ENCODE measurements around the gene ZSWIM3.

Gene ZSWIM3

GRCh38 chr20:45925821-45926506 lies 68.5 kb downstream of the ZSWIM3 start:
- Histone ChIP-seq H3K36me3 (ENCODE audit: control insufficient read depth, insufficient read depth, low read length) (no peaks in the 10 kb centered on the region), H3K4me3 (ENCODE audit: low read length) (no peak overlapping the region), H3K9me3 (ENCODE audit: control insufficient read depth, low read length) (no peaks in the 10 kb centered on the region), H3K27me3 (ENCODE audit: control insufficient read depth, insufficient read depth, low read length) (no peaks in the 10 kb centered on the region), H3K9ac (ENCODE audit: low read length) (no peak overlapping the region), H3K4me1 (ENCODE audit: control insufficient read depth, insufficient read depth, low read length) (peaks cover 5% of the 10 kb centered on the region)

- no peak overlapping the region for H3K4me3 ChIP-seq (ENCODE audit: low read length)
- peaks cover 5% of the 10 kb centered on the region for H3K4me1 ChIP-seq (ENCODE audit: control insufficient read depth, insufficient read depth, low read length)
- H3K9ac ChIP-seq (ENCODE audit: low read length), result no peak overlapping the region
- H3K27me3 ChIP-seq (ENCODE audit: control insufficient read depth, insufficient read depth, low read length), result no peaks in the 10 kb centered on the region
- H3K36me3 ChIP-seq (ENCODE audit: control insufficient read depth, insufficient read depth, low read length), result no peaks in the 10 kb centered on the region
- H3K9me3 ChIP-seq (ENCODE audit: control insufficient read depth, low read length), result no peaks in the 10 kb centered on the region
Measured at GRCh38 chr20:45926731-45927070, 69.3 kb downstream of the ZSWIM3 start.

GRCh38 chr20:45927071-45927878 lies 69.9 kb downstream of the ZSWIM3 start:
- no peaks in the 10 kb centered on the region for H3K27me3 ChIP-seq (ENCODE audit: control insufficient read depth, insufficient read depth, low read length)
- no peaks in the 10 kb centered on the region for H3K9me3 ChIP-seq (ENCODE audit: control insufficient read depth, low read length)
- peaks cover 5% of the 10 kb centered on the region for H3K4me1 ChIP-seq (ENCODE audit: control insufficient read depth, insufficient read depth, low read length)
- H3K36me3 ChIP-seq (ENCODE audit: control insufficient read depth, insufficient read depth, low read length), result no peaks in the 10 kb centered on the region
- H3K4me3 ChIP-seq (ENCODE audit: low read length), result no peak overlapping the region
- H3K9ac ChIP-seq (ENCODE audit: low read length), result no peak overlapping the region

All from mucosa of stomach (tissue), 1 donor.